Stimulated activated CD8-positive, alpha-beta memory T cell treated with anti-CD3 and anti-CD28 coated beads, Interleukin-12 subunit alpha, Interleukin-12 subunit beta, amount 100 ng/mL, for 24 hours (primary cell): ENCODE measurements around the gene CHST6.
"Not testable (repeated sequence)": the region's sequence is repeated elsewhere in the genome, so short reads cannot be mapped to it uniquely, and the experiment has no call there.

Experiments
- DNase-seq: peaks from one replicate; pipeline ENCODE4 v3.0.0-alpha.2; 2020; ENCODE audit errors: extremely low read depth

The CHST6 gene

DNA sequence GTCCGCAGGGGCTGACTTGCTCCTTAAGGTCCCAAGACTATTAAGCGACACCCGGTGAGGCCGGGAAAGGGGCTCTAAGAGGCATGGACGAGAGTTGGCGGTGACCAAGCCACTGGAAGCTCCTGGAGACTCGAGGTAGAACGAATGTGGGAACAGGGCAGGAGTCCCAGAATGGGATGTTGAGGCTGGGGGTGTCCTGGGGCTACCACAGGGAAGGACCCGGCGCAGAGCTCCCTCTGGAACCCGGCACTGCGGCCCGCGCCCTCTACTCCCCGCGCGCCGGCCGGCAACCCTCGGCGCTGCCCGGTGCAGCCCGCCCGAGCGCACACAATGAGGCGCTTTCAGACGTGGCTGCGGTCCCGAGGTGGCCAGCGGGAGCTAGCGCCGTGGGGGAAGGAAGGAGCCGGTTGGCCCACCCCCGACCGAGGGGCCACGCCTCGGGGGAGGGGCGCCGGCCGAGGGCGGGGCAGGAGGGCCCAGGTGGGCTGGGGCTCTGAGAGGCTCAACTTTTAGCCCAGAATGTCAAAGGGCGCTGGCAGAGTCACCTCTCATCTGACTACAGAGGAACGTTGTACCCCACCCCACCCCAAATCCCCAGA lies at the start of gene CHST6:
Gene CHST6 (minus strand): TSS at position 366 of the 599 bp plus-strand sequence. CDS start 15,613 bp downstream, outside the sequence.
- no peak for DNase-seq

DNA sequence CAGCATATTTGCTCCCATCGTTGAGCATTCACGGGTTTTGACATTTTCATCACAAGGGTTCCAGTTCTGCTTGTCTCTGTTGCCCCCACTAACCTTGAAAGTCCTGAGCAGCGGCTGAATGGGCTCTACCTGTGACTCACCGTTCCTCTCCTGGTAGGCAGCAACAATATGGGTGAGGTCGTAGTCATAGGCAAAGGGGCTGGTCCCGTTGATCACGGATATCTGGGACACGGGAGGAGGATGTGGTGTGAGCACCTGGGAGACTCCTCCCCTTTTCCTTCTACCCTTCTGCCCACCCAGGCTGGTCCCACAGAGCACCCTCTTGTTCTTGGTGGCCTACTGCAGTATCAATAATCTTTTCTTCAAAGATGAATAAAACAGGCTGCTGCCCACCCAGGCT lies 47.2 kb upstream of the CHST6 start:
- not testable (repeated sequence) for DNase-seq

DNA sequence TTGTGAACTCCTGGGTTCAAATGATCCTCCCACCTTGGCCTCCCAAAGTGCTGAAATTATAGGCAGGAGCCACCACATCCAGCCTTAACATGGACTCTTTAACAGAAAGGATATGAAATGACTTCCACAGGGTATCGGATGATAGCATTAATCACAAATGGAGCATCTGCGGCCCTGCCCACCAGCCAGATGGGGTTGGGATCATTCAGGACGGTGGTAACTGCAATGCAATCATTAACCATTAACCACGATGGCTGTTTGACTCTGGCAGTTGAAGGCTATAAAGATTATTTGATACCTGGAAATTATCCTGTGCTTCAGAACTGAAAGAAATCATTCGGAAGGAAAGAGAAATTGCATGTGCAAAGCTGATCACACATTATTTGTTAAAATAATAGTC lies 46.0 kb upstream of the CHST6 start:
- no peak for DNase-seq

DNA sequence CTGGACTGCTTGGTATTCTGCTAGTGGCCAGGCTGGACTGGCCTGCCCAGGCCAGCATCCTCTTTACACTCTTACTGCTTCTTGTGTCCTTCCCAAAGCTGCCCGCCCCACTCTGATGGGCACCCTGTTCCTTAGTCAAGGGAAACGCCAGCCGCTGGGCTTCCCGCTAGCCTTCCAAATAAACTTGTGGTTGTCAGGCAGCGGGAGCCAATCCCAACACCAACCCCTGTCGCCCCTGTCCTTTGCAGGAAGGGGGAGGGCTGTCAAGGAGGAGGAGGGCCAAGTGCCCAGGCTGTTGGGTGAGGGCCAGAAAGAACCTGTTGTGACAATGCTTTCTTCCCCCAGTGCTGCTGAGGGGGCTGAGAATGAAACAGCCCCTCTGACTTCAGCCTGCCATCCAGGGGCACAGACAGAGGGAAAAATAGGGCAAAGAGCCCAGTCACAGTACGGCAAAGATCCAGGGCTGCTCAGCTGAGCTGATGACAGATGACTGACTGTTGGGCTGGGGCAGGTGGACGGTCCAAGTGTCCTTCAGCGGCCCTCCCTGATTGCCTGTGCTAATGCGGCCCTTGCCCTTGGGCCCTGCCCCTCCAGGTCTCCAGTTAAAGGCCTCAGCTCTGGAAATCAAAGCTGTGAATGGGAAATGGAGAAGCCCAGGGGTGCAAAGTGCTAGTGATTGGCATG lies 43.8 kb upstream of the CHST6 start:
- DNase-seq = not testable (repeated sequence)

DNA sequence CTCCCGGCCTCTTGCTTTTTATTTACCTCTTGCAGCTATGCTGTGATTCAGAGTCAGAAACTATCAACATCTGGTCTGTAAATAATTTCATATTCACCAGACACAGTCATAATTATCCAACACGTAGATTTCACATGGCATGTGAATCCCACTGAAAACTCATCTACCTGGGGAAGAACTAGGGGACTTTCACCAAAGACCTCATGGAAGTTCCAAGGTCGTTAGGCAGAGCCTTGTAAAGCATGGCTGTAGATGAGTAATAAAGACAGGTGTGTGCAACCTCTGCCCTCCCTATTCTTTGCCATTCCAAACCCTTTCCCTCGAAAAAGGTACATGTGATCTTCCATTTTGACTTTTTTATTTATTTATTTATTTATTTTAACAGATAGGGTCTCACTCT lies 42.5 kb upstream of the CHST6 start:
- no peak for DNase-seq

DNA sequence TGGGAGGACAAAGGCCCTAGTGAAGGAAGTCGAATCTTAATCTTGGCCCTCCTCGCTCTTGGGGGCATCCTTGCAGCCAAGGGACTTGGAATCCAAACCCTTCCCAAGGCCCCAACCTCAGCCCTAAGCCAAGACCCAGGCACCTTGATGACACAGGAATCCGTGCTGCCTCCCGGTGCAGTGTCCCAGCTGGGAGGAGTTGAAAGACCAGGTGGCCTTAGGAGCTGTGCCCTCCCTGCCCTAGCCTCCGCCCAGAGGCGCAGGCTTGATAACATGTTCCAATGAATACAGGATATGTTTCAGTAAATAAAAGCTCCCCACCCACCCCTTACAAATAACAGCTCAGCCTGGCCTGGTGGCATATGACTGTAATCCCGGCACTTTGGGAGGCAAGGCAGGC lies 40.7 kb upstream of the CHST6 start, which contains the start of gene CHST5:
Gene CHST5 (minus strand): TSS at position 208 of the 400 bp plus-strand sequence. CDS start 5,724 bp downstream, outside the sequence.
- no peak for DNase-seq

DNA sequence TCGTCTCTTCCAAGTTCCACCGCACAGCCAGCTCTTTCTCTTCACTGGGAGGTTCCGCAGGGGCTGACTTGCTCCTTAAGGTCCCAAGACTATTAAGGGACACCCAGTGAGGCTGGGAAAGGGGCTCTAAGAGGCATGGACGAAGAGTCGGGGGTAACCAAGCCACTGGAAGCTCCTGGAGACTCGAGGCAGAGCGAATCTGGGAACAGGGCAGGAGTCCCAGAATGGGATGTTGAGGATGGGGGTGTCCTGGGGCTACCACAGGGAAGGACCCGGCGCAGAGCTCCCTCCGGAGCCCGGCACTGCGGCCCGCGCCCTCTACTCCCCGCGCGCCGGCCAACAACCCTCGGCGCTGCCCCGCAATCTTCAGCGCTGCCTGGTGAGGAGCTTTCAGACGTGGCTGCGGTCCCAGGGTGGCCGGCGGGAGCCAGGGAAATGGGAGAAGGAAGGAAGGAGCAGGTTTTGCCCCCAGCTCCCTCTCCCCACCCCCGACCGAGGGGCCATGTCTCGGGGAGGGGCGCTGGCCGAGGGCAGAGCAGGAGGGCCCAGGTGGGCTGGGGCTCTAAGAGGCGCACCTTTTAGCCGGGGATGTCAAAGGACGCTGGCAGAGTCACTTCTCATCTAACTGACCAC lies 40.1 kb upstream of the CHST6 start:
- DNase-seq = no peak

DNA sequence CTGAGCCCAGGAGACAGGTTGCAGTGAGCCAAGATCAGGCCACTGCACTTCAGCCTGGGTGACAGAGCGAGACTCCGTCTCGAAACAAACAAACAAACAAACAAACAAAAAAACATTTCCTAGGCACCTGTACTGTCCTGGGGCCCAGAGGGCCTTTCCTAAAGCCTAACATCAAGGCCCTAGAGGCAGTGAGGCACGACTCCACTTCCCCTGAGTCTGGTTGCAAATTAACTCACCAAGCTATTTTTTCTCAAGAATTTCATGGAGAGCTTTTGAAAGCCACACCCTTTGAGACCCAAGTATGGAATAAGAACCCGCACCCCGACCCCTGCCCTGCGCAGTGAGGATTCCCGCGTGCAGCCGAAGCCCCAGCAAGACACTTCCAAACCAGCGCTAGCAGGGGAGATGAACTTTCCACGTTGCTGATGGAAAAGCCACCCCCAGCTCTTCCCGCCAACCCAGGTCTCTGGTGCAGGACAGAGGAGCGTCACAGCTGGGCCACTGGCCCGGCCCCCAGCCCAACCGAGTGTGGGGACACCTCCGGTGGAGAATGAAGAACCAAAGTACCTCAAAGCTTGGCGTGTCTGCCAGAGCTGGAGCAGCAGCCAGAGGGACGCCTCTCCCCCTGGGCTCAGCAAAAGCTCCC lies 39.4 kb upstream of the CHST6 start:
- DNase-seq = no peak

DNA sequence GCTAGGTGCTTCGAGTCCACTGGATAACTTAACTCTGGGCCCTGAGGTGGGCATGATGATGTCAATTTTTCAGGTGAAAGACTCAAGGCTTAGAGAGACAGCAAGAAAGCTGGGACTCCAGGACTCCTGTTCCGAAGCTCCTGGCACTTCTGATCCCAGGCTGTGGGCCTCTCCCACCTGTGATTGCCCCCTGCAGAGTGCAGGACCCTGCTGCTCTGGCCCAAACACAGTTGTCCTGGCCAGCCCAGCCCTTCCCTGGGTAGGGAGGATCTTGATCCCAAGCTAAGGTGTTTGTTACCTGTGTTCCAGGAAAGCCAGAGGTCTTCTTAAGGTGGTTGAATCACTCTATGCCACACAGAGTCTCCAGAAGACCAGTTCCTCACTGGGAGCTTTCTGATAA lies 37.5 kb upstream of the CHST6 start:
- no peak for DNase-seq

DNA sequence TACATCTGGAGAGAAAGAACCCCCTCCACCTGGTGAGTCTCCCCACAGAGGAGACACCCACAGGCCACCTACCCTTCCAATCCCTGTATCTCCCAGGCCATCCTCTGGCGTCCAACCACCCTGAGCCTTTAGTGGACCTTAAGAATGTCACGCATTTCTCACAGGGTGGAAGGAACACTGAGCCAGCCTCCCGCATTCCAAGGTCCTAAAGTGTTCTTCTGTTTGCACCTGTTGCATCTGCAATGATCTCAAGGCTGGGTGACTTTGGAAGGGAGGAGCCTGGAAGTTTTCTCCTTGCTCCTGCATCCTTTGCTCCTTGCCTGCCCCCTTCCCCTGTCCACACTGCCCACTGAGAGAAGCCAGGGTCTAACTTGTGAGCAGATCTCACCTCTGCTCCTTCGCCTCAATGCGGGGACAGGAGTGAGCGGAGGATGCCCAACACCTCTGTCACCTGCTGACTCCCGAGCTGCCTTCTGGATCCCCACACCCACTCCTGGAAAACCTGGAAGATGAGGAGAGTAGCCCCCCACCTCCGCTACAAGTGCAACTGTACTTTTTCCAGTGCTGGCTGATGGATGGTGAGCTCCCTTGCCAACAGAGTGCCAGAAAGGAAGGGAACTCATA lies 37.0 kb upstream of the CHST6 start:
- no peak for DNase-seq

DNA sequence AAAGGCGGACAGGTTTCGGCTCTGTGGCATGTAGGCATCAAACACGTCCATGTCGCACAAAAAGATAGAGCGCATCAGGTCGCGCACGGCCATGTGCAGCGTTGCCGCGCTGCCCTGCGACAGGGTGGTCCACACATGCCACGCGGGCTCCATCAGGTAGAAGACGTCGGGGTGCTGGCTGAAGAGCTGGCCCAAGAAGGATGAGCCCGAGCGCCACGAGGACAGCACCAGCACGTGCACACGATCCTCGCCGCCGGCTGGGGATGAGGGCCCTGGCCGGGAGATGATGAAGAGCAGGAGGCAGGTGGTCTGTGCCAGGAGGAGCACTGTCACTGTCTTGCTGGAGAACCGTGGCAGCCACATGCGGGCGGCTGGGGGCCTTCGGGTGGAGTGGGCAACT lies 34.7 kb upstream of the CHST6 start:
- no peak for DNase-seq

DNA sequence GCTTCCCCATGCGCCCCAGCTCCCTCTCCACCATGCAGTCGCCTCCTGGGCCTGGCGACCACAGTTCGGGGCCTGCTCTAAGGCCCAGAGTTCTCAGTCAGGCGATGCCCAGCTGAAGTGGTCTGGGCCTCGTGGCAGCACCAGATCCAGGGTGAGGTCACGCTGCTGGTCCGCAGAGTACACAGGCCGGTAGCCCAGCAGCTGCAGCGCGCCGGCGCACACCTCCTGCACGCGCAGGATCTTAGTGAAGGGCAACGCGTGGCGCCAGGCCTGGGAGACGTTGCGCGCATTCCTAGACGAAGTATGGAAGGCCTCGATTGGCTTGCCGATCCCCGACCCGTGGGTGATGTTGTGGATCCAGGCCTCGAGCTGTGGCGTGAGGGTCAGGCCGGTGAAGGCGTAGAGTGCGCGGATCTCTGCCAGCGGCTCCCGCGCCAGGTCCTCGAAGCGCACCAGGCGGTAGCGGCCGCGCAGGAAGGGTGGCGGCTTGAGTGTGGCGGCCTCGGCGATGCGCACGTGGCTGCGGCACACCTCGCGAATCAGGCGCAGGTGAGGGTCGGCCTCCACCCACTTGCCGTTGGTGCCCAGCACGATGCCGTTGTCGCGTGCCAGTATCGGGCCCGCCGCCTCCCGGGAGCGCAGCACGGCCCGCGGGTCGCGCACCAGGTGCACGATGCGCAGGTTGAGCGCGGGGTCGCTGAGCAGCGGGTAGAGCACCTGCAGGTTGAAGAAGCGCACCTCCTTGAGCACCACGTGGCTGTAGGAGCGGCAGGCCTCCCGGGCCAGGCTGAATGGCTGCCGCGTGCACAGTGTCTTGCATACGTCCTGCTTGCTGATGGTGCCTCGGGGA lies 34.0 kb upstream of the CHST6 start:
- DNase-seq = no peak

DNA sequence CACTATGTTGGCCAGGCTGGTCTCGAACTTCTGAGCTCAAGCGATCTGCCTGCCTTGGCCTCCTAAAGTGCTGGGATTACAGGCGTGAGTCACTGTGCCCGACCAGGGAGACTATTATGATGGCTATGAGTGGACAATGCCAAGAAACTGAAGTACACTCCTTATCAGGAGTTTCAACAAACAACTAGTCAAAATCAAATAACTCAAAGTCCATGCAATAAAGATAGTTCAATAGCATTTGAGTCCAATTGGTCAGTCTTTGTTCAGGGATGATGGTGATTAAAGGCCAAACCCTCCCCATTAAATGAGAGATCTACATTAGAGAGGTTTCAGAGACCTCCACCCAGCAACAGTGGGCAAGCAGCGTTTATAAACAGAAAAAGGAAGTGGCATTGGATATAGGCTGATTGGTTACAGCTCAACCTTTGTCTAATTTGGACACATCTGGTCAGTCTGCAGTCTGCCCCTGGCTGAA lies 32.6 kb upstream of the CHST6 start:
- no peak for DNase-seq

DNA sequence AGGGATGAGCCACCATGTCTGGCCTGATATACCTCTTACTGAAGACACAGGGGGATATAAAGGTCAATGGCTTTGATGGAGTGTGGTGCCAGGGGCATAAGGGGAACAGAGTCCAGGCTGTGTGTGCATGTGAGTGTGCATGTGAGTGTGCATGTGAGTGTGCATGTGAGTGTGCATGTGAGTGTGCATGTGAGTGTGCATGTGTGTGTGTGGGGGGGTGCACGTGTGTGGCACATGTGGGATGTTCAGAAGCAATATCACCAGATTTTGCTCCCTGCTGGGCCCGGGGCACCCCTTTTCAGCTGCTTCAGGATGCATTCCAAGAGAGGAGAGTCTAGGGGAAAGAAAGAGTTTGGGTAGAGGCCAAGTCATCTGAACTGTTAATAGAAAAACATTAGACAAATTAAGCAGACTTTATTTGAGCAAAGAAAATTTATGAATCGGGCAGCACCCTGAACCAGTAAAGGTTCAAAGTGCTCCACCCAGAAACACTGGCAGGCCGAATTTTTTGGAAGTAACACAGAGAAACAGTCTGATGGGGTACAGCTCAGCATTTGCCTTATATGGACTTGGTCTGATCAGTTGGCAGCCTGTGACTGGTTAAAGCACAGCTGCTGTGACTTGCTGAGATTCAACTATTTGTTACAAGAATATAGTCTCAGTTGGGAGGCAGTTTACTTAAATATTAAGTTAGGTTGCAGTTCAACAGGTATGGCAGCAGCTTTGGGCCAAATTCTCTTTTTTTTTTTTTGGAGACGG lies 31.0 kb upstream of the CHST6 start:
- DNase-seq = no peak

DNA sequence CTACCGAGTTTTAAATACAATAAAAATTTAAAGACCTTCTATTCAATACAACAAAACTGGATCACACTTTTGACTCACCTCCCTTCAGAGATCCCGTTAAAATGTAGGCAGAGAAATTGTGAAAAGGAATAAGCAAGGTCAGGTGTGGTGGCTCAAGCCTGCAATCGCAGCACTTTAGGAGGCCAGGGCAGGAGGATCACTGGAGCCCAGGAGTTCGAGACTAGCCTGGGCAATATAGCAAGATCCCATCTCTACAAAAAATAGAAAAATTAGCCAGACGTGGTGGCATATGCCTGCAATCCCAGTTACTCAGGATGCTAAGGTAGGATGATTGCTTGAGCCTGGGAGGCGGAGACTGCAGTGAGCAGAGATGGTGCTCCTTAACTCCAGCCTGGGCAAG lies 23.9 kb upstream of the CHST6 start:
- DNase-seq = no peak

DNA sequence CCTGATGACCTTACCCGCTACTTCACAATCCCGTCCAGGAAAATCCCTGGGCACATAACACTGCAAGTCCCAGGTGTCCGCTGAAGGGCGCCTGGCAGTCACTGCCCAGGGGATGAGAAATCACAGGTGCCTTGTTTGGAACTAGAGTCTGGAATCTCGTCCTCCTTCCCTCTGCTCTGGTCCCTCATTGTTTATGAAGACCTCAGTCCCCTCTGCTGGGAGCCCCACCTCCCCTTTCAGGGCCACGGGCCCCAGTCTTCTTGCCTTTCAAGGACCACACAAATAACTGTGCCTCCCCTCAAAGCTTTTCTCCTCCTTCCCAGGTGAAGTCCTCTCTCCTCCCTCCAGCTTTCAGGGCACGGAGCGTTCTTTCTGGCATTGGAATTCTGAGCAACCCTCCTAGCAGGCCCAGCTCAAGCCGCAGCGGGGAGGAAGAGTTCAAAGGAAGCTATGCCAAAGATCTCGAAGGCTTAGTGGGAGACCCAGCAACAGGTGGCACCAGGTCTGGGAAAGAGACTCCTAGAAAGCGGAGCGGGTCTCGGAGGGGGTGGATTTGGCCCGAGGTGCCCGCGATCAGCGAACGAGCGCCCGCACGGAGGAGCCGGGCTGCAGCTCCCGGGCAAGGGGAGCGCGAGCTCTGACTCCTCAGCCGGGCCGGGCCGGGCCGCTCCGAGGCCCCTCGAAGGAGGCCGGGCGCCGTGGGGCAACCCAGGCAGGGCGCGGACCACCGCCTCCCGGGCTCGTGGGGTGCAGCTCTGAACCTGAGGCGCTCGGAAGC lies 21.1 kb upstream of the CHST6 start:
- not testable (repeated sequence) for DNase-seq

DNA sequence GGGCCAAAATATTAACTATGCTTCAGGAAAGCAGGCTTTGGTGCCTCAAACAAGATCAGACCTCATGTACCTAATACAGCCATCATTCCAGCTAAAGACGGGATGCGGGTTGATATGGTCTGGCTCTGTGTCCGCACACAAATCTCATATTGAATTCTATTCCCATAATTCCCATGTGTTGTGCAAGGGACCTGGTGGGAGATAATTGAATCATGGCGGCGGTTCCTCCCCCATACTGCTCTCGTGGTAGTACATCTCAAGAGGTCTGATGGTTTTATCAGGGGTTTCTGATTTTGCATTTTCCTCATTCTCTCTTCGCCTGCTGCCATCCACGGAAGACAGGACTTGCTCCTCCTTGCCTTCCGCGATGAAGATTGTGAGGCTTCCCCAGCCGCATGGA lies 19.1 kb upstream of the CHST6 start:
- DNase-seq = no peak

DNA sequence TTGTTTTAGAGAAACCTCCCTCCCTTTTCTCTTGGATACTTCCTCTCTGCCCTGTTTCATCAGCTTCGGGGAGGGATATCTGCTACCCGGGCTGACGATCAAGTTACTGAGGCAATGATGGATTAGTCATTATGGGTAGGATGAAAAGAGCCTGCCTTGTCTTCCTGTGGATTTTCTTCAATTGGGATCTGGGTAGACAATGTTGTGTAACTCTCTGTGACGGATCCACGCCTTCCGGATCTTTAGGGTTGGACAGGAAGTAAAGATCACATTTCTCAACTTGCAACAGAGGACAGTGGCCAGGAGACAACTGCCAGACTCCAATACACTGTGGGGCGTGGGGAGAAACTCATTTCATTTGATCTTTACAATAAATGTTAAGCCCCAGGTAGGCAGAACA lies 11.3 kb upstream of the CHST6 start:
- DNase-seq = no peak

DNA sequence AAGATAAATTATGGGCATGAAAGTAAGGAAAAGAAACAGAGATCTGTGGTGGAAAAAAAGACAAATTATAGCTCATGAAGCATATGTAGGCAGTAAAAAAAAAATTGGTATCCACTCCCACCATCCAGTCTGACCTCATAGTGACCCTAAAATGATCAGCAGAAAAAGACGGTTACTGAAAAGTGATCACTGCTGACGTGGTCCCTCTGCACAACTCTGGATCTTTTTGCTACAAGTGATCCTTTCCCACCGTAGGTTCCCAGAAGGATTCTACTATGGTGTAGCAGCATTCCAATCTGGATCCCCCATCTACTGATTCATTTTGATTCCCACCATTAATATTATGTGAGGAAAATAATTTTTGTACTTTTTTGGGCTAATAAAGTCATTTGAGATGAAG lies 10.9 kb upstream of the CHST6 start:
- DNase-seq = no peak

DNA sequence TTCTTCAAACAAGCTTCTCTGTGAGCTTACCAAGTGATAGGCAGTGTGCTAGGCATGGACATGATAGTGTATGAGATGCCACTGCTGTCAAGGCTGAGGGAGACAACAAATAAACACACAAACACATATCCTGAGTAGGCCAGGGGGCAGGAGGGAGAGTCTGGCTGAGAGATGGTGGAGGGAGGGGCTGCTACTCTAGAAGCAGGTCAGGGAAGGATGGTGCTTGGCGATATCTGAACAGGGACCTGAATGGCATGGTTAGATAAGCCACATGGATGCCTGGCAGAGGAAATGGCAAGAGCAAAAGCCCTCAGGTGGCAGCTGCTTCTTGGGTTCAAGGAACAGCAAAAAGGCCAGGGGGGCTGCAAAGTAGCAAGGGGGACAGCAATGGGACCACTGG lies 8.6 kb upstream of the CHST6 start:
- no peak for DNase-seq
